Measurements from ENCODE around the gene CHD5.

GRCh38 chr1:6080469-6080868 is 99.7 kb downstream of the CHD5 start:
- TF ChIP-seq HMGXB4 (CRISPR knock-in tag; IDR thresholded peaks at IDR 0.05; ENCODE audit: borderline replicate concordance in 1 of 2, low read depth in 1 of 2) (no peak), GABPB1 (CRISPR knock-in tag; IDR thresholded peaks at IDR 0.05) (no peak), NR1H2 (CRISPR knock-in tag; IDR thresholded peaks at IDR 0.05; ENCODE audit: borderline replicate concordance, low read depth) (no peak), KLF12 (CRISPR knock-in tag; IDR thresholded peaks at IDR 0.05; ENCODE audit: borderline replicate concordance) (no peak), TCF7L2 (IDR thresholded peaks at IDR 0.05; ENCODE audit: low read depth, low read length) (no peak), POLR2A (IDR thresholded peaks at IDR 0.05; ENCODE audit: insufficient read depth in 1 of 2, low read depth in 2 of 2, low read length in 2 of 2) (no peak), TP53 (CRISPR knock-in tag; conservative IDR thresholded peaks at IDR 0.05) (no peak), MYPOP (CRISPR knock-in tag; IDR thresholded peaks at IDR 0.05) (no peak), ZFP37 (CRISPR knock-in tag; IDR thresholded peaks at IDR 0.05; ENCODE audit: borderline replicate concordance) (no peak), MAZ (IDR thresholded peaks at IDR 0.05; ENCODE audit: borderline replicate concordance, low read depth, low read length) (no peak), MAZ (CRISPR knock-in tag; IDR thresholded peaks at IDR 0.05; ENCODE audit: low read depth) (no peak)

Measured in HepG2 (cell line).